ENCODE results near the gene KHK. TPM values are rescaled to one million over a fixed set of nuclear protein-coding genes. Genes with fewer than 3 reads are reported as not detected.

KHK gene
- total and polyA plus RNA-seq, 12 donors: 0.32 to 4.6 (median 2.2) TPM

- H3K4me3 ChIP-seq: no peak overlapping the region
- intact Hi-C loops (cut with DNase I): loop anchor here in 2 of 10 donors (10.0 kb wide), 1 partner anchor 45 kb away; the partner anchor contains the start of gene KHK (in 2 of the 2)
- no peak for DNase-seq
- no peaks in the 10 kb centered on the region for H3K27me3 ChIP-seq
- peaks cover 0 to 18% (median 9%) of the 10 kb centered on the region in 9 donors for H3K4me1 ChIP-seq
- peaks cover 0 to 92% (median 59%) of the 10 kb centered on the region in 9 donors for H3K36me3 ChIP-seq
- WGBS, 2 donors: 92 to 96% methylated on average over 6 of the region's 6 CpGs
- ATAC-seq: no peak
- H3K9me3 ChIP-seq: no peaks in the 10 kb centered on the region
- no peak overlapping the region for H3K27ac ChIP-seq
- no peak for TF ChIP-seq CTCF (IDR thresholded peaks at IDR 0.05)
Observed at GRCh38 chr2:27039426-27039825, 47.1 kb upstream of the KHK start.

- Histone ChIP-seq H3K36me3 (peaks cover 0 to 87% (median 59%) of the 10 kb centered on the region in 9 donors), H3K27me3 (no peaks in the 10 kb centered on the region), H3K27ac (no peak overlapping the region), H3K9me3 (no peaks in the 10 kb centered on the region), H3K4me1 (peaks cover 0 to 14% (median 4%) of the 10 kb centered on the region in 9 donors), H3K4me3 (no peak overlapping the region)
- WGBS, 2 donors: 93 to 100% methylated on average over 7 of the region's 7 CpGs
- ATAC-seq (peak in 1 of 8 donors; percentile 15), DNase-seq (no peak)
- TF ChIP-seq CTCF (IDR thresholded peaks at IDR 0.05): no peak
- intact Hi-C loops (cut with DNase I): loop anchor here in 2 of 10 donors (10.0 kb wide), 1 partner anchor 45 kb away; the partner anchor contains the start of gene KHK (in 2 of the 2)
Observed at GRCh38 chr2:27039871-27040270, 46.7 kb upstream of the KHK start.

- H3K4me3 ChIP-seq: no peak overlapping the region
- H3K9me3 ChIP-seq: no peaks in the 10 kb centered on the region
- TF ChIP-seq CTCF (IDR thresholded peaks at IDR 0.05): no peak
- no peaks in the 10 kb centered on the region for H3K27me3 ChIP-seq
- DNase-seq (no peak), ATAC-seq (peak in 1 of 8 donors; percentile 35)
- H3K27ac ChIP-seq: no peak overlapping the region
- WGBS, 2 donors: 95 to 97% methylated on average over 8 of the region's 8 CpGs
- peaks cover 0 to 10% (median under 1%) of the 10 kb centered on the region in 9 donors for H3K4me1 ChIP-seq
- intact Hi-C loops (cut with DNase I): no loop called here
- H3K36me3 ChIP-seq: peaks cover 0 to 83% (median 56%) of the 10 kb centered on the region in 9 donors
Observed at GRCh38 chr2:27040282-27040681, 46.3 kb upstream of the KHK start.

GRCh38 chr2:27041752-27042151 is 44.8 kb upstream of the KHK start:
- Histone ChIP-seq H3K27me3 (no peaks in the 10 kb centered on the region), H3K4me3 (no peak overlapping the region), H3K36me3 (peaks cover 0 to 68% (median 44%) of the 10 kb centered on the region in 9 donors), H3K9me3 (no peaks in the 10 kb centered on the region), H3K4me1 (peaks cover 0 to 7% (median 0%) of the 10 kb centered on the region in 9 donors), H3K27ac (no peak overlapping the region)
- intact Hi-C loops (cut with DNase I): no loop called here
- ATAC-seq (peak in 1 of 8 donors; percentile 29), DNase-seq (no peak)
- TF ChIP-seq CTCF (IDR thresholded peaks at IDR 0.05): no peak
- WGBS, 2 donors: 35 to 45% methylated on average over 5 of the region's 5 CpGs
